Dedifferentiated amniotic fluid mesenchymal stem cell (primary cell): ENCODE data around the gene PSPN.
A peak's percentile ranks its signal among the peaks of the same experiment; 100 is the strongest.
"Not testable (repeated sequence)": the region's sequence is repeated elsewhere in the genome, so short reads cannot be mapped to it uniquely, and the experiment has no call there.

Experiments
- DNase-seq: peaks from one replicate; pipeline ENCODE4 v3.0.0-alpha.2; 2016; ENCODE audit errors: extremely low spot score

Gene PSPN

GRCh38 chr19:6373096-6373812 lies 2.5 kb downstream of the PSPN start:
- peak; percentile 97 for DNase-seq

- DNase-seq, result peak; percentile 100
Observed at GRCh38 chr19:6372594-6373095, 3.1 kb downstream of the PSPN start, which contains the start of gene ALKBH7. ALKBH7 (plus strand) TSS chr19:6372794; CDS start chr19:6372821, 27 bp downstream.

GRCh38 chr19:6364353-6364752 lies 11.4 kb downstream of the PSPN start:
- peak; percentile 4 for DNase-seq

GRCh38 chr19:6362351-6362801 lies 13.4 kb downstream of the PSPN start:
- DNase-seq, result no peak

GRCh38 chr19:6362027-6362350 lies 13.7 kb downstream of the PSPN start:
- DNase-seq, result no peak

- not testable (repeated sequence) for DNase-seq
Observed at GRCh38 chr19:6360857-6361216, 14.9 kb downstream of the PSPN start.

- DNase-seq, result not testable (repeated sequence)
Observed at GRCh38 chr19:6360445-6360844, 15.3 kb downstream of the PSPN start.

- no peak for DNase-seq
Observed at GRCh38 chr19:6359568-6360341, 16.0 kb downstream of the PSPN start.

GRCh38 chr19:6358003-6358402 lies 17.7 kb downstream of the PSPN start:
- no peak for DNase-seq

GRCh38 chr19:6357174-6357573 lies 18.6 kb downstream of the PSPN start:
- no peak for DNase-seq

GRCh38 chr19:6355321-6356040 lies 20.3 kb downstream of the PSPN start:
- DNase-seq, result not testable (repeated sequence)

GRCh38 chr19:6354098-6354674 lies 21.5 kb downstream of the PSPN start:
- no peak for DNase-seq

GRCh38 chr19:6352381-6353165 lies 23.2 kb downstream of the PSPN start:
- no peak for DNase-seq

- DNase-seq, result no peak
Observed at GRCh38 chr19:6350688-6351087, 25.0 kb downstream of the PSPN start.

GRCh38 chr19:6349271-6349670 lies 26.5 kb downstream of the PSPN start:
- not testable (repeated sequence) for DNase-seq

GRCh38 chr19:6343462-6343861 lies 32.3 kb downstream of the PSPN start:
- no peak for DNase-seq

GRCh38 chr19:6340493-6341201 lies 35.1 kb downstream of the PSPN start:
- DNase-seq, result no peak

GRCh38 chr19:6334490-6335285 lies 41.0 kb downstream of the PSPN start:
- DNase-seq, result no peak

GRCh38 chr19:6333439-6333838 lies 42.3 kb downstream of the PSPN start, which contains the start of gene ACER1:
ACER1 (minus strand) TSS chr19:6333612; CDS start chr19:6333551, 61 bp downstream.
- DNase-seq, result no peak

- no peak for DNase-seq
Observed at GRCh38 chr19:6326815-6327214, 48.9 kb downstream of the PSPN start.
